Esophagus muscularis mucosa (tissue), 3 donors: ENCODE measurements around the gene LRRC8D.

Source experiments
- CTCF ChIP-seq, 3 experiments: fragments of 200-600 bp in 2 of 3; fragments of 450-650 bp in 1 of 3; sonication (generic) in 2 of 3; IDR thresholded peaks; one replicate each; pipeline ENCODE4 v1.5.1; 2017 to 2019; ENCODE audit warnings: antibody characterized with exemption in 3 of 3, mild to moderate bottlenecking in 2 of 3, moderate library complexity in 1 of 3
- POLR2A ChIP-seq: fragments of 450-650 bp; IDR thresholded peaks from one replicate; pipeline ENCODE4 v1.6.1; 2017; ENCODE audit warnings: antibody characterized with exemption, moderate library complexity, mild to moderate bottlenecking, low read depth

- no peak for TF ChIP-seq CTCF (IDR thresholded peaks at IDR 0.05)
- TF ChIP-seq POLR2A: no peak
These were observed 1.5 kb downstream of the LRRC8D start for GRCh38 chr1:89822109-89822962.
